ENCODE data around the gene COMMD10. TPM values are rescaled to one million over a fixed set of nuclear protein-coding genes. Genes with fewer than 3 reads are reported as not detected.

COMMD10 gene
- total RNA-seq, 1 donor: 20.2 TPM

- no peak for DNase-seq (ENCODE audit: low read depth in 2 of 3, low spot score in 2 of 3)
Observed at GRCh38 chr5:116178925-116179324, 94.1 kb downstream of the COMMD10 start.

GRCh38 chr5:116209166-116209565 lies 124.3 kb downstream of the COMMD10 start:
- no peak for DNase-seq (ENCODE audit: low read depth in 2 of 3, low spot score in 2 of 3)

- DNase-seq (ENCODE audit: low read depth in 2 of 3, low spot score in 2 of 3): no peak
Observed at GRCh38 chr5:116212225-116212624, 127.4 kb downstream of the COMMD10 start.

GRCh38 chr5:116216246-116216645 lies 131.4 kb downstream of the COMMD10 start:
- no peak for DNase-seq (ENCODE audit: low read depth in 2 of 3, low spot score in 2 of 3)

- DNase-seq (ENCODE audit: low read depth in 2 of 3, low spot score in 2 of 3): no peak
Observed at GRCh38 chr5:116225281-116225922, 140.6 kb downstream of the COMMD10 start.

GRCh38 chr5:116229131-116229689 lies 144.4 kb downstream of the COMMD10 start:
- no peak for DNase-seq (ENCODE audit: low read depth in 2 of 3, low spot score in 2 of 3)

GRCh38 chr5:116231288-116231687 lies 146.5 kb downstream of the COMMD10 start:
- DNase-seq (ENCODE audit: low read depth in 2 of 3, low spot score in 2 of 3): no peak

GRCh38 chr5:116234681-116235080 lies 149.9 kb downstream of the COMMD10 start:
- no peak for DNase-seq (ENCODE audit: low read depth in 2 of 3, low spot score in 2 of 3)

- no peak for DNase-seq (ENCODE audit: low read depth in 2 of 3, low spot score in 2 of 3)
Observed at GRCh38 chr5:116237917-116238500, 153.2 kb downstream of the COMMD10 start.

- DNase-seq (ENCODE audit: low read depth in 2 of 3, low spot score in 2 of 3): no peak
Observed at GRCh38 chr5:116242343-116242742, 157.5 kb downstream of the COMMD10 start.

- DNase-seq (ENCODE audit: low read depth in 2 of 3, low spot score in 2 of 3): no peak
Observed at GRCh38 chr5:116248432-116248831, 163.6 kb downstream of the COMMD10 start.

- DNase-seq (ENCODE audit: low read depth in 2 of 3, low spot score in 2 of 3): no peak
Observed at GRCh38 chr5:116249648-116250047, 164.8 kb downstream of the COMMD10 start.

- no peak for DNase-seq (ENCODE audit: low read depth in 2 of 3, low spot score in 2 of 3)
Observed at GRCh38 chr5:116256717-116257116, 171.9 kb downstream of the COMMD10 start.

- DNase-seq (ENCODE audit: low read depth in 2 of 3, low spot score in 2 of 3): no peak
Observed at GRCh38 chr5:116265471-116265870, 180.6 kb downstream of the COMMD10 start.

GRCh38 chr5:116271446-116272025 lies 186.7 kb downstream of the COMMD10 start:
- DNase-seq (ENCODE audit: low read depth in 2 of 3, low spot score in 2 of 3): no peak

- no peak for DNase-seq (ENCODE audit: low read depth in 2 of 3, low spot score in 2 of 3)
Observed at GRCh38 chr5:116272281-116272941, 187.6 kb downstream of the COMMD10 start.

- DNase-seq (ENCODE audit: low read depth in 2 of 3, low spot score in 2 of 3): no peak
Observed at GRCh38 chr5:116273448-116274242, 188.8 kb downstream of the COMMD10 start.

- no peak for DNase-seq (ENCODE audit: low read depth in 2 of 3, low spot score in 2 of 3)
Observed at GRCh38 chr5:116274251-116274650, 189.4 kb downstream of the COMMD10 start.

GRCh38 chr5:116275282-116275681 lies 190.5 kb downstream of the COMMD10 start:
- no peak for DNase-seq (ENCODE audit: low read depth in 2 of 3, low spot score in 2 of 3)

- peak in 1 of 3 donors; percentile 3 for DNase-seq (ENCODE audit: low read depth in 2 of 3, low spot score in 2 of 3)
Observed at GRCh38 chr5:116276952-116277351, 192.1 kb downstream of the COMMD10 start.

Measured in hematopoietic multipotent progenitor cell (in vitro differentiated cells).